Measurements from ENCODE around the gene LAMTOR4.

DNA sequence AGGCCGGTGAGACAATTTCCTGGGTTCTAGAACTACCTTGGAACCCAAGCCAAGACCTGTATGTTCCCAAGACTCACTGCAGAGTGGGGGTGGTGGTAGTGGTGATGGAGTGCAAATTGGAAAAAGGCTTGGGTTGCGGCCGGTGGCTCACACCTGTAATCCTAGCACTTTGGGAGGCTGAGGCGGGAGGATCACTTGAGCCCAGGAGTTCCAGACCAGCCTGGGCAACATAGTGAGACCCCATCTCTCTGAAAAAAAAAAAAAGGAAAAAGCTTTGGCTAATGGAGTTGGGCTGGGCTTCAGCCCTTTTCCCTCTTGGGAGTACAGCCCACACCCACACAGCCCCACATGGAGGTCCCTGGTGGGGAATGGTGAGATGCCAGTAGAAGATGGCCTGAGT, 43.2 kb upstream of the LAMTOR4 start:
- TF ChIP-seq FOXM1 (IDR thresholded peaks at IDR 0.05; ENCODE audit: borderline replicate concordance, low read depth), result no peak
- TF ChIP-seq RAD21 (IDR thresholded peaks at IDR 0.05; ENCODE audit: low read depth), result no peak
- TF ChIP-seq CEBPB (IDR thresholded peaks at IDR 0.05), result no peak
- no peak for TF ChIP-seq TAF1 (IDR thresholded peaks at IDR 0.05; ENCODE audit: low read depth)
- TF ChIP-seq TEAD4 (IDR thresholded peaks at IDR 0.05), result no peak
- TF ChIP-seq CREB1 (IDR thresholded peaks at IDR 0.05; ENCODE audit: low read depth), result no peak
- no peak for TF ChIP-seq YY1 (IDR thresholded peaks at IDR 0.05; ENCODE audit: low read depth)
- TF ChIP-seq EP300 (IDR thresholded peaks at IDR 0.05; ENCODE audit: borderline replicate concordance), result no peak
- TF ChIP-seq, protein P1, sequence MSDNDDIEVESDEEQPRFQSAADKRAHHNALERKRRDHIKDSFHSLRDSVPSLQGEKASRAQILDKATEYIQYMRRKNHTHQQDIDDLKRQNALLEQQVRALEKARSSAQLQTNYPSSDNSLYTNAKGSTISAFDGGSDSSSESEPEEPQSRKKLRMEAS (IDR thresholded peaks at IDR 0.05), result no peak
- TF ChIP-seq TCF12 (IDR thresholded peaks at IDR 0.05; ENCODE audit: low read depth), result no peak
- TF ChIP-seq, protein P2, sequence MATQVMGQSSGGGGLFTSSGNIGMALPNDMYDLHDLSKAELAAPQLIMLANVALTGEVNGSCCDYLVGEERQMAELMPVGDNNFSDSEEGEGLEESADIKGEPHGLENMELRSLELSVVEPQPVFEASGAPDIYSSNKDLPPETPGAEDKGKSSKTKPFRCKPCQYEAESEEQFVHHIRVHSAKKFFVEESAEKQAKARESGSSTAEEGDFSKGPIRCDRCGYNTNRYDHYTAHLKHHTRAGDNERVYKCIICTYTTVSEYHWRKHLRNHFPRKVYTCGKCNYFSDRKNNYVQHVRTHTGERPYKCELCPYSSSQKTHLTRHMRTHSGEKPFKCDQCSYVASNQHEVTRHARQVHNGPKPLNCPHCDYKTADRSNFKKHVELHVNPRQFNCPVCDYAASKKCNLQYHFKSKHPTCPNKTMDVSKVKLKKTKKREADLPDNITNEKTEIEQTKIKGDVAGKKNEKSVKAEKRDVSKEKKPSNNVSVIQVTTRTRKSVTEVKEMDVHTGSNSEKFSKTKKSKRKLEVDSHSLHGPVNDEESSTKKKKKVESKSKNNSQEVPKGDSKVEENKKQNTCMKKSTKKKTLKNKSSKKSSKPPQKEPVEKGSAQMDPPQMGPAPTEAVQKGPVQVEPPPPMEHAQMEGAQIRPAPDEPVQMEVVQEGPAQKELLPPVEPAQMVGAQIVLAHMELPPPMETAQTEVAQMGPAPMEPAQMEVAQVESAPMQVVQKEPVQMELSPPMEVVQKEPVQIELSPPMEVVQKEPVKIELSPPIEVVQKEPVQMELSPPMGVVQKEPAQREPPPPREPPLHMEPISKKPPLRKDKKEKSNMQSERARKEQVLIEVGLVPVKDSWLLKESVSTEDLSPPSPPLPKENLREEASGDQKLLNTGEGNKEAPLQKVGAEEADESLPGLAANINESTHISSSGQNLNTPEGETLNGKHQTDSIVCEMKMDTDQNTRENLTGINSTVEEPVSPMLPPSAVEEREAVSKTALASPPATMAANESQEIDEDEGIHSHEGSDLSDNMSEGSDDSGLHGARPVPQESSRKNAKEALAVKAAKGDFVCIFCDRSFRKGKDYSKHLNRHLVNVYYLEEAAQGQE (IDR thresholded peaks at IDR 0.05; ENCODE audit: low read depth), result no peak
- TF ChIP-seq, protein P3, sequence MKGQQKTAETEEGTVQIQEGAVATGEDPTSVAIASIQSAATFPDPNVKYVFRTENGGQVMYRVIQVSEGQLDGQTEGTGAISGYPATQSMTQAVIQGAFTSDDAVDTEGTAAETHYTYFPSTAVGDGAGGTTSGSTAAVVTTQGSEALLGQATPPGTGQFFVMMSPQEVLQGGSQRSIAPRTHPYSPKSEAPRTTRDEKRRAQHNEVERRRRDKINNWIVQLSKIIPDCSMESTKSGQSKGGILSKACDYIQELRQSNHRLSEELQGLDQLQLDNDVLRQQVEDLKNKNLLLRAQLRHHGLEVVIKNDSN (IDR thresholded peaks at IDR 0.05), result no peak
- no peak for TF ChIP-seq ZBTB7A (IDR thresholded peaks at IDR 0.05; ENCODE audit: low read depth)
- TF ChIP-seq NFIC (IDR thresholded peaks at IDR 0.05), result no peak

Measured in Ishikawa (cell line).